Bone marrow (tissue), 2 donors: ENCODE measurements around the gene ALG2.

Experiments used
- DNase-seq, 2 donors: peaks; one replicate each; lab custom pipeline; 2025; lab: John Stamatoyannopoulos, UW

Gene ALG2

DNA sequence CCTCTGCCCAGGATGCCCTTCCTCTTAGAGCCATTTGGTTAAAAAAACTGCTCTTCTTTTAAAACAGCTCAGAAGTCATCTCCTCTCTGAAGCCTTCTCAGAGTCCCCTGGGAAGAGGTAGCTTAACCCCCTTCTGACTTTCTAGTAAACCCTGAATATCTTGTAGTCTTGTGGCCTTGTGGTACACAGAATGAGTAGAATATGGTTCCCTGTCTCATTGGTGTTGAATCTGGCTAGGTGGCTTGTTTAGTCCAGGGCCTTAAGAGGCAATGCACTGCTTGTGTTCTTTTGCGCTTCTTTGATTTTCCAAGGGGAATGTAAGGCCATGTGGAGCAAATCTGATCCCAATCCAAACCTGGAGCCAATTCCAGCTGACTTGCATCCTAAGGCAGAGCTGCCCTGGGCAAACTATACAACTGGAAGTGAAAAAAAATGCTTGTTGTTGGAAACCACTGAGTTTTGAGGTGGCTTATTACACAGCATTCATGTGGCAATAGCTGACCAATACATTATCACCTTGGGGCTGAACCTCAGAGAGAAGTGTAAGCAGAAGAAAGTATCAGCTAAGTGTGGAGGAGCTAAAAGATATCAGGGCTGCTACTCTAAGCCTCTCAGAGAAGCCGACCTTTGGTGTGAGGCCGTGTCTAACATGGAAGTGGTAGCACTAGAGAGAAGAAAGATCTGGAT, 31.0 kb downstream of the ALG2 start:
- no peak for DNase-seq

DNA sequence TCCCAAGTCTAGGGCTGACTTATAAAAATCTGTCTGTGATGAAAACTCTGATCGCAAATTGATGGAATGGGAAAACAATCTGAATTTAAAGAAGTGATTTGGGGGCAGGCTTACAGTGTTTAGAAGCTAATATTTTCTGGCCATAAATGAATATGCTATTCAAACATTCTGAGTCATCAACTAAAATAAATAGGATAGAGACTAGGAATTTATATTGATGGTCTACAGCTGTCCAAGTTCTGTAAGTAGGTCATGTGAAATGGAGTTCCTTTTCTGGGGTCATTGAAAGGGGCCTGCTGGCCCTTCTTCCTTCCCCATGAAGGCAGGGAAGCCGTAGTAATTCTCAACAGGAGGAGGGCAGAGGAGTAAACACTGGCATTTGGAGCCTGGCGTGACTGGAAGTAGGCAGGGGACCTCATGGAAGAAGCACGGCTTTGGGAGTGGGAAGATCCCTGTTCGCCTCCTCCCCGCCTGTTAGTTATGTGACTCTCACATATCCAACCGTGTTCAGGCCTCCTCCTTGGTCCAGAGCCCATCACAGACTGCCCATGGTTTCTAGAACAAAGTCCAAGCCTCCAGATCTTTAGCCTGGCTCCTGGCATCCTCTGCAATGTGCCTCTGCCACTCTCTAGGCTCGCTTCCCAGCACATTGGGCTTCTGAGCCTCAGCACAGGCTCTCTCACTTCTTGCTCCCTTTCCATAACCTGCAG, 31.7 kb downstream of the ALG2 start:
- DNase-seq: no peak

DNA sequence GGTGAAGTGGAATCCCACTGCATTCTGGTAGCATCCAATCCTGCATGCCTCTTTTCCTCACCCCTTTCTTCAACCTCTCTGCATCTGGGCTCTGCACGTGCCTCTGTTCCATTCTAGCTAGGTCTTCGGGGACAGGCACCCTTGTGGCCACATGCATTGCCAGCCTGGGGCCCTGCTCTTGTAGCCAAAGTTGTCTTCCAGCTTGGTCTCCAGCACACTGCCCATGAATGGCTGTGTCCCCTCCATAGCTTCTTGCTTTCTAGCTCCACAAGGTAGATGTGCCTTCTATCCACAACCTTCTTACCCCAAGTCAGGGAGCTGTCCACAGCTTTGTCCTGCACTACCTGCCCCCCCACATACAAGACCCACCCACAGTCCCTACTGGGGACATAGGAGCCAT, 32.6 kb downstream of the ALG2 start:
- DNase-seq: no peak

DNA sequence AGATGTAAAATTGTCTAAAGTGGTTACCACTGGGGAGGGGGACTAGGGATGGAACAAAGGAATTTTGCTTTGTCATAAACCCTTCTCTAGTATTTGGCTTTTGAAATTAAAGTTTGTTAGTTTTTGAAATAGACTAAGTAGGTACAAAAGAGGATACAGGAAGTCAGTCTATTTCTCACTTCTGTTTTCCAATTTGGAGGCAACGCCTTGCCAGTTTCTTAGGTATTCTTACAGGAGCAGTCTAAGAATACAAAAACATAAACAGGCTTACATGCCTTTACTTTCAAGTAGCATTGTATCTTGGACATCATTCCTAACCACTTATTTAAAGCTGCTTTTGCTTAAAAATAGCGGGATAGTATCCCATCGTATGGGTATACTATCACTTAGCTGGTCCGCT, 34.4 kb downstream of the ALG2 start:
- no peak for DNase-seq

DNA sequence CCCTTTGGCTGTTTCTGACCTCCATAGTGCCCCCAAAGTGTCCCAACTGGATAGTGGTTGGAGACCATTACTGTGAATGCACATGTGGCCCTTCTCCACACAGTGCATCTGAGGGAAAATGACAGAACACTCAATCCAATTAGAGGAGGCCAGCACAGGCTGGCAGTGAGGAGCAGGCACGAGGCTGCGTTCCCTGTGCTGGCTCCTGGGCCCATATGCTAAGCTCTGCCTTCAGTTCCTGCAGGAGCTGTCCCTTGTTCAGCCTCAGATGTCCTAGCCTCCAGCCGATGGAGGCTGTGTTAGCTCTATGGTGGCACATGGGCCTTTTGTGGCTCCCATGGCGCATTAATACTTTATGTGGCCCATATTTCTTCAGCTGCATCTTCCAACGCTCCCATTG, 35.8 kb downstream of the ALG2 start:
- no peak for DNase-seq

DNA sequence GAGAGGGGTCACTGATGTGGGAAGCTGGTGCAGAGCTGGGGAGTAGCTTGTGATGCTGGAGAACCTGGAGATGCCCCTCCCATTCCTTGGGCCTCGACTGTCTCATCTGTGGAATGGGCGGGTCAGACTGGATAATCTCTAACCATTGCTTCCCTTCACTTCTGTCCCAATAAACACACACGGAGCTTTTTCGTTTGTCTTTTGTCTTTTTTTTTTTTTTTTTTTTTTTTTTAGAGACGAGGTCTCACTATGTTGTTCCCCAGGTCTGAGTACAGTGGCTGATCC, 36.5 kb downstream of the ALG2 start:
- no peak for DNase-seq

DNA sequence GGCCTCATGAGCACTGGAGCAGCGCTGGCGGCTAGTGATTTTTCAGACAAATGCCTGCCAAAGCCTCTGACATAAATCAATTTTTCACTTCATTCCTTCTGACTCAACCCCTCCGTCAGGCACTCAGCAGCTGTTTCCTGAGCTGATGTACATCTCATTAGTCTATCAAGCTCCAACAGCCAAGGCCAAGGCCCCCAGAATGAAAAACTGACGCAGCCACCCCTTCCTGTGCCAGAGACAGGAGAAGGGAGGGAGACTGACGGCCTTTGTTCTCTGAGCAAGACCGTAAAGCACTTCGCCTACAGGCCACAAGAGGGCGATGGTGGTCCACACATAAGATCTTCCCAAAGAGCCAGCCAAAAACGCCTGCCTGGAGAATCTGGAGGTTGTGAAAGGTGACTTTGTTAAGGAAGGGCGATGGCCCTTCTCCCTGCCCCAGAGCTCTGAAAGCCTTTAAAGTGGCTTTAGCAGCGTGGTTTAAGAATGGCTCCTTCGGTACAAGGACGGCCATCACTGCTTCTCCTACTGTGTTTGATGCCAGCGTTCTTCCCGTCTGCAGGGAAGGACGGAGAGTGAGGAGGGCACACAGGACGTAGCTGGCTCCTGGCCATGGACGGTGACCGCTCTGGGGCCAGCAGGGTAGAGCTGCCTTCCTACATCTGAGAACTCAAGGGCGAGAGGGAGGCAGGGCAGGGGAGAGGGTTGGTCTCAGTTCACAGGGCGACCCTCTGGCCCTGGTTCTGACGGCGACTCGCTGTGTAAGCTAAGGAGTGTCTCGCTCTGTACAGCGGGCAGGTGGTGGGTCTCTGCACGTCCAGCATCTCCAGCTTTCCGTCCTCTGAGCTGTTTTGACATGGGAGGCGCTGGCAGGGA, 37.0 kb downstream of the ALG2 start:
- peak; percentile 44 to 96 for DNase-seq

DNA sequence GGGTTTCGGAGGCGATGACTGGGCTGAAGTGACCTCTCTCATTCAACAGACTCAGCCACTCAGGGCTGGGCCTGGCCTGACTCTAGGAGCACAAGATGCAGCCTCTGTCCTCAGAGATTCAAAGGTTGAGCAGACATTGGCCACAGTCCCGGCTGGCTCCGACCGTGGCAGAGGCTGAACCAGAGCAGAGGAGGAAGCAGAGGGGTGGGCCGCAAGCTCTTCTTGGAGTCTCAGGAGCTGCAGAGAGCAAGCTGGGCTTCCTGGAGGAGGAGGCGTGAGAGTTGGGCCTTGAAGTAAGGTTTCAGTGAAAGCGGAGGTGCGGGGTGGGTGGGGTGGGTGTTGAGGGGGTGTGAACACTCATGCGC, 37.6 kb downstream of the ALG2 start:
- DNase-seq: no peak

DNA sequence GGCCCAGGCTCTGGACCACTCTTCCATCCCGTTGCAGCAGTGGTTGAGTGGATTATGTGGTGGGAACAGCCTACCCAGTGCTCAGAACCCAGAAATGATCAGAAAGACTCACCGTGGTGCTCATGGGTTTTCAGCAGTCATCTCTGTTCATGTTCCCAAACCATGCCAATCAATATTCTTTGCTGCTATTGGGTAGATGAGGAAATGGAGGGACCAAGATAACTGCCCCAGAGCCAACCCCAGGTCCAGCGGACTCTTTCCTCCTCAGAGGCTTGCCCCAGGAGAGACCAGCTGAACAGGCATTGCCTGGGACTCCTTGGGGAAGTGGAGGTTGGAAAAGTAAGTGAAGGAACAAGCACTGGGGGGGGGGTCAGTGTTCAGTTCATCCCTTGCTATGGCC, 38.1 kb downstream of the ALG2 start:
- no peak for DNase-seq

DNA sequence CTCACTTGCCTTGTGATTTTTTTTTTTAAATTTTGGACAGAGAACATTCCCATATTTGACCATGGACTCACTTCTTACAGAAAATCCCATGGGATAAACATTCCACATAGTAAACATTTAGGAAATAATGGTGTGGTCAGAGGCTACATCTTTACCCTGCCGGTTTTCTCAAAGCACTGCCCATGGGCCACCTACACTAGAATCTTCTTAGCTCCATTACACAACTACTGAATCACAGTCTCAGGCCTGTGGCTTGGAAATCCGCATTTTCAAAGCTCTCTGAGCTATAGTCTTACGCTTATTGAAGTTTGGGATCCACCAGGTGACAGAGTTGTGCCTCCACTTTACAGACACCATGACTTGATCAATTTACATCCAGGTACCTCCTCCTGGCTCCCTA, 39.4 kb downstream of the ALG2 start:
- DNase-seq: no peak

DNA sequence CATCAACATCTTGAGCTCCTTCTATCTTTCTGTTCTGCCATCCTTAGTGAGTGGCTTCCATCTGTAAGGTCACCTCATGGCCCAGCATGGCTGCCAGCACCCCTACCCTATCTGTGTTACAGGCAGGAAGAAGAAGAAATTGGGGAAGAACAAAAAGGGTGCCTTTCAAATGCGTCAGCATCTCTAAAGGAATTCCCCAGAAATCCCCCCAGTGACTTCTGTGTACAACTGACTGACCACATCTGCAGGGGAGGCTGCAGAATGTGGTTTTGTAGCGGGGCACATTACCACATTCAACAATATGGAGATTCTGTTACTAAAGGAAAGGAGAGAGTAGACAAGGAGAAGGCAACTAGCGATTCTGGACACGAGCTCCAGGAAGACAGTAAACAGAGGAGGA, 40.1 kb downstream of the ALG2 start:
- DNase-seq: peak in 1 of 2 donors; percentile 63

DNA sequence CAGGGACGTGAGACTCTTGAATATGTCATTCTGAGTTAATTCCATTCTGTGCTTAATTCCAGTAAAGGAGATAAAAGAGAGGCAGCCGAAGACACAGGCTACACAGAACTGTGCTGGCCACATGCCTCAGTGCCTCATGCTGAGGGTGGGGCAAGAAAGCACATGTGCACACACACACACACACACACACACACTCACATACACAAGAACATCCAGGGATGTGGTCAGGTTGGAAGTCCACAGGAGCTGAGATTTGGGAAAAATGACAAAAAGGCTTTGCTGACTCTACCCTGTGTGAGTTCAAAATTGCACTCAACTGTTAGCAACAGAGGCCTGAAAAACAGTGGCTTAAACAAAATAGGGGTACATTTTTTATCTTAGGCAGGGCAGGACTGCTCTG, 40.5 kb downstream of the ALG2 start:
- DNase-seq: no peak

DNA sequence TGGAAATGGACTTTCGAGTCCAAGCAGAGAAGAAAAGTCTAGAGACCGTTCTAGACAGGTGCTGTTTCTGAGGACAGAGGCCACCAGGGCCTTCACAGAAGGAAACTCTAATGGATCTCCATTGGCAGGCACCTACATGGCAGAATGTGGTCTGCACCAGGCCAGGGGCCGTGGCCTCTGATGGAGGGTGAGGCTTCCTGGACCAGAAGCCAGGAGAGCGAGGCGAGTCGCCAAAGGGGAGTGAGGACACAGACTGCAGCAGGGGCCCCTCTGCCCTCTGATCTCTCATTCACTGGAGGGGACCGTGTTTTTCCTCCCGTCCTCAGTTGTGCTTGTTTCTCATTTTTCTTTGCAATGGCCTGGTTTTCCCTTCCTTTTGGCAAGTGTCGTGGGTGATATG, 41.1 kb downstream of the ALG2 start:
- no peak for DNase-seq

DNA sequence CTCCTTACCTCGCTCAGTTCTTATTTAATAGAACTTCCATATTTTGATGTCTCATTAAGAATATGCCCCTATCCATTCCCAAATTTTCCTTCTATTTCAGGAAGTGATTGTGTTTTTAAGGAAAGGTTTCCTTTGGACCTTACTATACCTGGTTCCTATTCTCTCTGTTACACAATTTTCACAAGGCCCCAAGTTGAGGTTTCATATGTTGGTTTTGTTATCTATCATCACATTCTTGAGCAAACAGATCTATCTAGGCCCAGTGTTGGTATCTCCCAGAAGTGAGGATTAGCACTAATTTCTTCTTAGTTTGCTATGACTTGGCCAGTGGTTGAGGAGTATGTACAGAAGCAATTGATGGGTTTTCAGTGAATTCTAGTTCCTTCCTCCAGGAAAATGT, 41.5 kb downstream of the ALG2 start:
- no peak for DNase-seq

DNA sequence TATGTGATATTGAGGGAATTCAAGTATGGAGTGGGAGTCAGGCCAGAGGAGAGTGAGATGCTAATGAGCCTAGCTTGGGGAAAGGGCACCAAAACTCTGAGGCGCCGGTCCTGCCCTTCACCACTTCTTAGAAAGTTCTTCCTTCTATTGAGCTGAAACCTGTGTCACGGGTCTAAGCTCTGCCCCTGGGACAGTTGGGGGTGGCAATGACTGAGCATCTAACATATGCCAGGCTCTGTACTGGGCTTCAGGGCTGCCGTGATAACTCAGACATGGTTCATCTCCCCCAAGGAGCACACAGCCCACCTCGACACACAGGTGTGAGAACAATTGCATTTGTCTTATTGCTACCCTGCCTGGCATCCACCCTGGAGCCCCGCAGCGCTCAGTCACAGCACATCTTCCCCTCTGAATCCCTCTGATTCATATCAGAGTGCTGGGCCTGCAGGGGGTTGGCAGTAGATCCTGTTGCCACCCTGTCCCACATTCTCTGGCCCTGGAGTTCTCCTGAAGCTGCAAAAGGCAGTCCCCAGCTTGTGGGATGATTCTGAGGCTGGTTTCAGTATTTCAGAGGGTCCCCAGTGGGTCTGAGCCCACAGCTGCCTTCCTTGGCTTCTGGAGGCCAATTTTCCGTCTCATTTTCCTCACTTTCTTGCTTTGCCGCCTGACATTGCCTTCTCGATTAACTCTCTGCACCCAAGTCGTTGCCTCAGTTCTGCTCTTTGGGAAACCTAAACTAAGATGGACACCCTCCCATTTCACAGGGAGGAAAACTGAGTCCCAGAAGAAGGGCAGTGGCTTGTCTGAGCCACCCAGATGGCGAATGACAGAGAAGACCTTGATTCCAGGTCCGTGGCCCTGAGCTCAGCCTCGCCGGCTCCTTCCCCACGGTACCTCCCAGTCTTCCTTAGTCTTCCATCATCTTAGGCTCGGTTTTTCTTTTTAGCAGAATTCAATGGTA, 42.5 kb downstream of the ALG2 start:
- DNase-seq: no peak

DNA sequence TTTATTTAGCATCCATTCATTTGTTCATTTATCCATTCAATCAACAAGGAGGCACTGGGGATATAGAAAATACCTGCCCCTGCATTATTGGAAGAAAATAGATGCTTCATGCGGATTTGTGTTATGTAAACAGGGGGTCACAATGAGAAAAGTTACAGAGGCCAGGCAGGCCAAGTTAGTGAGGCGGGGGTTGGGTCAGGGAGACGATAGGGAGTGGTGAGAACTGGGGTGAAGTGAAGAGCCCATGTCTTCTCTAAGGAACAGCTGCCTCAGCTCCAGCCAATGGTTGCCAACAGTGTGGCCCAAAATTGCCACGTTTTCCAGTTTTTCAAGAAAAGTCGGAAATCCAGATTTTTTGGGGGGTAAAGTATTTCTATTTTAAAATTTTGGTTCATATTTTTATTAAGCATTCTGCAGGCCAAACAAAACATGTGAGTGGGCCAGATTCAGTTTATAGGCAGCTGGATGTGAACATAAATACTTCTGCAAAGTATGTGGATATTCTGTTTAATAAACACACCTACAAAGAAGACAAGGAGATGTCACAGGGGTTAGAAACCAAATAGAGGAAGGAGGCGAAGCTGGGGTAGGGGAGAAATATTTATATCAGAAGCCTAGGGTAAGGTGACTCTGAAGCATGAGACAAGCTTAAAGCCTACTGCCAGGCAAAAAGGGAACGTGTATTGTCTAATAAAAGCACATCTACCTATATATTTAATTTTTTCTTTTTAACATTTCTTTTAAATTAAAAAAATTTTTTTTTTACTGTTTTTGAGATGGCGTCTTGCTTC, 44.0 kb downstream of the ALG2 start:
- DNase-seq: no peak

DNA sequence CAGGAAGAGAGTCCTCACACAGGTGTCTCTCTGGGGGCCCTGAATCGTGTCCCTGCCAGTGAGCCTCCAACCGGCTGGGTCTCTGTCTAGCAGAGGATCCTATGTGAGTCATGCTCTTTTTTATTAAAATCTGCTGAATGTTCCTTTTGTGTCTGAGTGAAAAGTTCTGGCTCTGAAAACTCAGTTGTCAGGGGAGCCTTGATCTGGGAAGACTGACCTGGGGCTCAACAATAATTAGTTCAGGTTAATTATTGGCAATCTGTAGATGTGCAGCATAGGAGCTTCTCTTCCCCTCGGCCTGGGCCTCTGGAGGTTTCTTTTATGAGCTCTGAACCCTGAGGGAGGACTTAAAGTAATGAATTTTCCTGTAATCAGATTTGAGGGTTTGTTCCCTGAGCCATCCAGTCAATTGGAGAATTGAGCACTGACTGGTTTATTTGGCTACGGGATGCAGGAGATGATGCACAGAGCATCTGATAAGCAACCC, 45.2 kb downstream of the ALG2 start:
- DNase-seq: no peak

DNA sequence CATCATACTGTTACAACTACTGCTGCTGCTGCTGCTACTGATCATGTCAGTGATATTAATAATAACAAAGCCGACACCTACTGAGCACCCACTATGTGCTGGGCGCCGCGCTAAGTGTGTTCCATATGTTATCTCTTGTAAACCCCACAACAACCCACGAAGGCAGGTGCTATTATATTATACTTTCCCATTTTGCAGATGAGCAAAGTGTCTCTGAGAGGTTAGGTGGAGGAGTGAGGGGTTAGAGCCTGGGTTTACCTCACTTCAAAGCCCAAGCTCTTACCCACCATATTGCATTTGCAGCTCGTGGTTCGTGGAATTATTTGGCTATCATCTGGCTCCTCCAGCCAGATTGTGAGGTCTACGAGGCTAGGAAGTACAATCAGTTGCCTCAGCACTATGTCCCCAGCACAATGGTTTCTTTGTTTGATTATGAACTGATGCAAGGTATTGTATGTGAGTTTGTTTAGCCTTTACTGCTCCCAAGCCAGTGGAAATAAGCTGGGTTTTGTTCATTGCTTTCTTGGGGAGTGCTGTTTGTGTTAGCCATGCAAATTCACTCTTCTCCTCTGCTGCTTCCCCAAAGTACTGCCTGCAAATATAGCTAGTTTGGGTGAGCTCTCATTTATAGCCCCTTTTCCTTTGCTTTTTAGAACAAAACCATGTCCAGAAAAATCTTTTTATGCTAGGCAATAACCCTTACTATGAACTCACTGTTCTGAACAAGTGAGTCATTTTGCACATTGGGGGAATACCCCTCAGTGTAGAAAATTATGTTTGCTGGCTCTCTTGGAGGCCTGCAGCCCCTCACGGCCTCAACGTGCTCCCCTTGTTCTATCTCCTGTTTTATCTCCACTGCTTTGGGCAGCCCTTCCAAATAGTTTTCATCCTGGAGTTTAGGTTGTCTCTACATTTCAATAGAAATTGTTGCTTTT, 47.9 kb downstream of the ALG2 start:
- no peak for DNase-seq

DNA sequence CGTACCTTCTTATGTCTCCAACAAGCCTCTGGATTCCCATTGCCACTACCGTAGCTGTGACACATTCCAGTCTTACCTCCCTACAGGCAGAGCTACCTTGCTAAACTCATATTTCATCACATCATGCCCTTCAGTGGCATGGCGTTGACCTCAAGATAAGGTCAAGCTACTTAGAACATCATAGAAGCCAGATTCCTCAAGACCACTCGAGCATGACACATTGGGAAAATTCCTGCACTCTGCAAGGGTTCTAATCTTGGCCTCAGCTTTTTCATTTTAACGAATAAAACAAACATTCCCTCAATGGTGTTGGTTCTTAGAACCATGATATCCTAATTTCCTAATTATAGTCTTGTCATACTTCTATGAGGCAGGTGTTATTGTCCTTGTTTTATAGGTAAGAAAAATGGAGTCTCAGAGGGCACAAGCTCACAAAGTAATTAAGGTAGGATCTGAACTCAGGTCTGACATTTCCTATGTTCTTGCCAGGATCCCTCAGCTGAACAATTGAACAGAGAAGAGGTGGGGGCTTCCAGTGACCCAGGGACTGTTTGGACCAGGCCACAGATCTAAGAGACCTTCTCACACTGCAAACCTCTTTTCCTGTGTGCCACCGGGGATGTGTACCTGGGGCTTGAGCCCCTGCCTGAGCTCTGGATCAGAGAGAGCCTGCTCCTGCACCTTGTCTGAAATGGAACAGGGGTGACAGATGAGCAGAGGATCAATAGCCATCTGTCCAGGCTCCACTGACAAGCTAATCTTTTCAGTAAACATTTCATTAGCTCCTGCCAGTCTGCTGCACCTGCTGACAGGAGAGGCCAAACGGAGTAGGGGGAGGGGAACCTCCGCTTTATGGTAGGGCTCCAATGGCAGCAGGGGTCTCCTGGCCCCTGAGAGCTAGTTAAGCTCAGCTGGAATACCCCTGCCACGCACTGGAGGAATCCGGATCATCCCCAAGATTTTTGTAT, 49.3 kb downstream of the ALG2 start:
- no peak for DNase-seq
